Measurements from ENCODE around the gene PPP4R3A. TPM values are rescaled to one million over a fixed set of nuclear protein-coding genes. Genes with fewer than 3 reads are reported as not detected.
"Not testable (repeated sequence)": the region's sequence is repeated elsewhere in the genome, so short reads cannot be mapped to it uniquely, and the experiment has no call there.

Gene PPP4R3A
- total RNA-seq, 1 donor from 2014 or later: 38.3 TPM

- Histone ChIP-seq H3K4me3 (no peak overlapping the region), H3K27me3 (ENCODE audit: low read depth) (peaks cover 30% of the 10 kb centered on the region), H3K36me3 (no peaks in the 10 kb centered on the region), H3K4me1 (no peaks in the 10 kb centered on the region), H3K27ac (replicated peaks) (no peak overlapping the region), H3K9me3 (replicated peaks) (peaks cover 16% of the 10 kb centered on the region)
- TF ChIP-seq CTCF (IDR thresholded peaks at IDR 0.05; ENCODE audit: borderline replicate concordance): no peak
- intact Hi-C loops (cut with micrococcal nuclease): no loop called here
- DNase-seq: no peak
Measured at GRCh38 chr14:91545204-91545603, 35.1 kb upstream of the PPP4R3A start.

GRCh38 chr14:91536327-91536726 lies 26.2 kb upstream of the PPP4R3A start:
- Histone ChIP-seq H3K27me3 (ENCODE audit: low read depth) (peaks cover 39% of the 10 kb centered on the region), H3K9me3 (replicated peaks) (peaks cover 13% of the 10 kb centered on the region), H3K4me3 (no peak overlapping the region), H3K4me1 (no peaks in the 10 kb centered on the region), H3K27ac (replicated peaks) (no peak overlapping the region), H3K36me3 (no peaks in the 10 kb centered on the region)
- intact Hi-C loops (cut with micrococcal nuclease): no loop called here
- TF ChIP-seq CTCF (IDR thresholded peaks at IDR 0.05; ENCODE audit: borderline replicate concordance): no peak
- no peak for DNase-seq

GRCh38 chr14:91534059-91534458 lies 23.9 kb upstream of the PPP4R3A start:
- intact Hi-C loops (cut with micrococcal nuclease); H3K36me3 ChIP-seq: not testable (repeated sequence)

GRCh38 chr14:91533623-91534022 lies 23.5 kb upstream of the PPP4R3A start:
- intact Hi-C loops (cut with micrococcal nuclease): no loop called here
- Histone ChIP-seq H3K27me3 (ENCODE audit: low read depth) (peaks cover 39% of the 10 kb centered on the region), H3K27ac (replicated peaks) (no peak overlapping the region), H3K36me3 (no peaks in the 10 kb centered on the region), H3K4me1 (no peaks in the 10 kb centered on the region), H3K4me3 (no peak overlapping the region), H3K9me3 (replicated peaks) (no peaks in the 10 kb centered on the region)
- no peak for TF ChIP-seq CTCF (IDR thresholded peaks at IDR 0.05; ENCODE audit: borderline replicate concordance)
- DNase-seq: no peak

More at GRCh38 chr14:91534059-91534458, 23.9 kb upstream of the PPP4R3A start:
- H3K4me3 ChIP-seq; H3K27ac ChIP-seq (replicated peaks); H3K9me3 ChIP-seq (replicated peaks); H3K4me1 ChIP-seq; DNase-seq: not testable (repeated sequence)
- peaks cover 39% of the 10 kb centered on the region for H3K27me3 ChIP-seq (ENCODE audit: low read depth)

GRCh38 chr14:91523972-91524371 lies 13.9 kb upstream of the PPP4R3A start:
- Histone ChIP-seq H3K4me3 (no peak overlapping the region), H3K9me3 (replicated peaks) (peaks cover 4% of the 10 kb centered on the region), H3K27me3 (ENCODE audit: low read depth) (peaks cover 8% of the 10 kb centered on the region), H3K36me3 (no peaks in the 10 kb centered on the region), H3K27ac (replicated peaks) (no peak overlapping the region), H3K4me1 (no peaks in the 10 kb centered on the region)
- no peak for DNase-seq
- intact Hi-C loops (cut with micrococcal nuclease): no loop called here
- TF ChIP-seq CTCF (IDR thresholded peaks at IDR 0.05; ENCODE audit: borderline replicate concordance): no peak

- Histone ChIP-seq H3K4me3 (no peak overlapping the region), H3K9me3 (replicated peaks) (peaks cover 4% of the 10 kb centered on the region), H3K4me1 (no peaks in the 10 kb centered on the region), H3K27me3 (ENCODE audit: low read depth) (peaks cover 18% of the 10 kb centered on the region), H3K36me3 (no peaks in the 10 kb centered on the region), H3K27ac (replicated peaks) (no peak overlapping the region)
- DNase-seq: no peak
- no peak for TF ChIP-seq CTCF (IDR thresholded peaks at IDR 0.05; ENCODE audit: borderline replicate concordance)
- intact Hi-C loops (cut with micrococcal nuclease): no loop called here
Measured at GRCh38 chr14:91521061-91521640, 11.0 kb upstream of the PPP4R3A start.
